GM12872 (cell line): ENCODE data around the gene CACNB2.

Source experiments
- TF ChIP-seq, protein P1 (sequence below): IDR thresholded peaks from 3 replicates; pipeline ENCODE4 v1.5.1; 2011; ENCODE audit warnings: low read depth, mild to moderate bottlenecking, low read length, moderate library complexity; ENCODE audit not compliant: insufficient read depth

Gene CACNB2

DNA sequence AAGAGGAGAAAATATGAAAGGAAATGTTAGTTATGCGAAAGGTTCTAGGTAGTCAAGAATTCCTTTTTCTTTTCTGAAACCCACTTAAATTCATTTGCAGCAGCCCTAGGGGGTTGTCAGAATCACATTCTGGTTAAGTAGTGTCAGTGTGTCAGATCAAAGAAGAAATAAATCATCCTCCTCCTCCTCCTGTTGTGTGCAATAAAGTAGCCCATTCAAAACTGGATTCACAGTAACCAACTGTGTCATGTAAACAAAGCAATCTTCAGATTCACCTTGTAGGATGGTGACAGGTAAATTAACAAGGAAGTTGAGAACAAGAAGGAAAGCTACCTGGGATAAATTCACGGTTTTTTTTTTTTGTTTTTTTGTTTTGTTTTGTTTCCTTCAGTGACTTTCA is 383.6 kb downstream of the CACNB2 start:
- TF ChIP-seq, protein P1, sequence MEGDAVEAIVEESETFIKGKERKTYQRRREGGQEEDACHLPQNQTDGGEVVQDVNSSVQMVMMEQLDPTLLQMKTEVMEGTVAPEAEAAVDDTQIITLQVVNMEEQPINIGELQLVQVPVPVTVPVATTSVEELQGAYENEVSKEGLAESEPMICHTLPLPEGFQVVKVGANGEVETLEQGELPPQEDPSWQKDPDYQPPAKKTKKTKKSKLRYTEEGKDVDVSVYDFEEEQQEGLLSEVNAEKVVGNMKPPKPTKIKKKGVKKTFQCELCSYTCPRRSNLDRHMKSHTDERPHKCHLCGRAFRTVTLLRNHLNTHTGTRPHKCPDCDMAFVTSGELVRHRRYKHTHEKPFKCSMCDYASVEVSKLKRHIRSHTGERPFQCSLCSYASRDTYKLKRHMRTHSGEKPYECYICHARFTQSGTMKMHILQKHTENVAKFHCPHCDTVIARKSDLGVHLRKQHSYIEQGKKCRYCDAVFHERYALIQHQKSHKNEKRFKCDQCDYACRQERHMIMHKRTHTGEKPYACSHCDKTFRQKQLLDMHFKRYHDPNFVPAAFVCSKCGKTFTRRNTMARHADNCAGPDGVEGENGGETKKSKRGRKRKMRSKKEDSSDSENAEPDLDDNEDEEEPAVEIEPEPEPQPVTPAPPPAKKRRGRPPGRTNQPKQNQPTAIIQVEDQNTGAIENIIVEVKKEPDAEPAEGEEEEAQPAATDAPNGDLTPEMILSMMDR: no peak

DNA sequence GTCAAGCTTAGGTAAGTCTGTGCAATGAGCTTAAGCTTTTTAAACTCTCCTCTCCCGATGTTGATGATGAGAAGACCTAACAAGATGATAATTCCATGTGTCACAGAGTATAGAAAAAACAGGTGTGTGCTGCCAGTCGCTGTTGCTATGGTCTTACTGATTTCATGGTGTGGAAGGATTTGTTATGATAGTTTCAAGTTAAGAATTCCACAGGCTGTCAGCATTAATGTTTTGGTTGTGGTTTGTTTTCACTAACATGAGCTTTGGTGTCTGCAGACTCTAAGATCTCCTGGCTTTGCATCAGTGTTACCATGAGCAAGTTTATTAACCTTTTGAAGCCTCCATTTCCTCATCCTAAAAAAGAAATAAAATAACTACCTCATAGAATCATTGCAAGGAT is 387.5 kb downstream of the CACNB2 start:
- TF ChIP-seq, protein P1: no peak

DNA sequence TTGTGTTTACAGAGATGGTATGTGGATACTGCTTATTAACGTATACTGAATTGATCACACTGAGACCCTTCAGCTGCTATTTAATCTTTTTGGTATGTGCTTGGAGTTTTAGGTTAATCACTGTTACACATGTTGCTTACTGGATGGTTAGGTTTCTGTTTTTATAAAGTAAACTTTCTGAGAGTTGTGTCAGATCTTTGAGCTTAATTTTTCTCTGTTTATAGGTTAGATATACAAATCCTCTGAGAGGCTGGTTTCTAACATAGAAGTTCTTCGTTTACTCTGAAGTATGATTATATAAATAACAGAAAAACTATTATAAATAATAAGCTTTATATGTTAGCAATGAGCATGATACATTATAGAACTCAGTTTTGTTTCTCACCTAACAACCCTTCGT is 388.1 kb downstream of the CACNB2 start:
- TF ChIP-seq, protein P1: no peak

DNA sequence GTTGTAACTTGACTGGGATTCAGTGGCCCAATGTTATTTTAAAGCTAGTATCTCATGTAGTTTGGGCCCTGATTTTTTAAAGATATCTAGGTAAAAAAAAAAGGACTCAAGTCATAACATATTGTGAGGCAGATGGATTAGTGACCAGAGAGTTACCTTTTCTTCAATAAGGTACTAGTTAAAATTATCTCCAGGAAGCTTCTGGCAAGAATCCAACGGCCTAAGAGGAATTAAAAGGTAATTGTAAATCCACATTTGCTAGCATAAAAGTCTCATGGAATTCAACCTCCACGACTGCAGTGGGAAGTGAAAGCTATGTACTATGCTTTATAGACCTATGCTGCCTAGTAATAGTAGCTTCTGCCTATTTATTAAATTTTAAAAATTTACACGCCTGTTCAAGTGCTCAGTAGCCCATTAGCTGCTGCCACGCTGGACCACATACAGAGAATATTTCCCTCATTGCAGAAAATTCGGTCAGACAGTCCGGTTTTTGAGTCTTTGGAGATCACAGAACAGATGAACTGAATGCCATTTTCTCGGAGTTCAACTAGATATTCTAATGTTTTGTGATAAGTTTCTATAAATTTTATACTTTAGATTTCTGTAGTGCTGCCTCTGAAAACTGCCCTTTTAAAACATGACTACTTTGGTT is 392.8 kb downstream of the CACNB2 start:
- TF ChIP-seq, protein P1: no peak

DNA sequence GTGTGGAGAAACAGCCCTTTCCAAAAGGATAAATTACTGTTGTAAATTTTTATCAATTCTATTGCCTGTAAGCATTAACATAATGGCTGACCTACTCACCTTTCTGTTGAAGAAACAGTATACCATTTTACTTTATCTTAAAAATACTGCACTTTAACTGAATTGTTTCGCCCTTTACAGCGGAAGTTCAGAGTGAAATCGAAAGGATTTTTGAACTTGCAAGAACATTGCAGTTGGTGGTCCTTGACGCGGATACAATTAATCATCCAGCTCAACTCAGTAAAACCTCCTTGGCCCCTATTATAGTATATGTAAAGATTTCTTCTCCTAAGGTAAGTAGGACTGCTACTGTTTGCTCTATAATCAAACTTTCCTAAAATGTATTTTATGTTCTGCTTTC is 393.7 kb downstream of the CACNB2 start:
- TF ChIP-seq, protein P1: no peak

DNA sequence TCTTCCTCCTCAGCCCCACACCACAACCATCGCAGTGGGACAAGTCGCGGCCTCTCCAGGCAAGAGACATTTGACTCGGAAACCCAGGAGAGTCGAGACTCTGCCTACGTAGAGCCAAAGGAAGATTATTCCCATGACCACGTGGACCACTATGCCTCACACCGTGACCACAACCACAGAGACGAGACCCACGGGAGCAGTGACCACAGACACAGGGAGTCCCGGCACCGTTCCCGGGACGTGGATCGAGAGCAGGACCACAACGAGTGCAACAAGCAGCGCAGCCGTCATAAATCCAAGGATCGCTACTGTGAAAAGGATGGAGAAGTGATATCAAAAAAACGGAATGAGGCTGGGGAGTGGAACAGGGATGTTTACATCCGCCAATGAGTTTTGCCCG is 399.1 kb downstream of the CACNB2 start:
- TF ChIP-seq, protein P1: no peak

DNA sequence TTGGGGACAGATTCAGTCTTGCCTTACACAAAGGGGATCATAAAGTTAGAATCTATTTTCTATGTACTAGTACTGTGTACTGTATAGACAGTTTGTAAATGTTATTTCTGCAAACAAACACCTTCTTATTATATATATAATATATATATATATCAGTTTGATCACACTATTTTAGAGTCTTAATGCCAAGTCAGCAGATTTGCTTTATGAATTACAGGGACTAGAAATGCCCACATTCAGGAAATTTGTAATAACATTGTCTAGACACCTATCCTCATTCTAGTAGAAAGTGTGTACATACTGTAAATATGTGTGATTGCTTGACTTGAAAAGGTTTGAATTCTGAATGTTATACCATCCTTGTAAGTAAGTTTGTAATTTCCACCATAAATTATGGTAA is 400.0 kb downstream of the CACNB2 start:
- TF ChIP-seq, protein P1: no peak
